ENCODE data around the gene PTP4A2.

DNA sequence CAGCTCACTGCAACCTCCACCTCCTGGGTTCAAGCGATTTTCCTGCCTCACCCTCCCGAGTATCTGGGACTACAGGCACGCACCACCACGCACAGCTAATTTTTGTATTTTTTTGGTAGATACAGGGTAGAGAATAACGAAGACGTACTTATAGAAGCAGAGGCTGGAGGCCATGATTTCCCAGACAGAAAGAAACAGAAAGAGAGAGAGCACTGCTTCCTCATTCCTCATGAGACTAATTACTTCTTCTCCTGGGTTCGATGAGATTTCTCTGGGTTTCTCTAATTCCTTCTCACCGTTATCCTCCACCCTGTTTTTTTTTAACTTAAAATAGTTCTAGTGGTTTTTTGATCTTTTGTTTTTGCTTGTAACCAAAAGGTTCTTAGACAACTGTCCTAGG is 23.4 kb upstream of the PTP4A2 start:
- TF ChIP-seq, protein P1, sequence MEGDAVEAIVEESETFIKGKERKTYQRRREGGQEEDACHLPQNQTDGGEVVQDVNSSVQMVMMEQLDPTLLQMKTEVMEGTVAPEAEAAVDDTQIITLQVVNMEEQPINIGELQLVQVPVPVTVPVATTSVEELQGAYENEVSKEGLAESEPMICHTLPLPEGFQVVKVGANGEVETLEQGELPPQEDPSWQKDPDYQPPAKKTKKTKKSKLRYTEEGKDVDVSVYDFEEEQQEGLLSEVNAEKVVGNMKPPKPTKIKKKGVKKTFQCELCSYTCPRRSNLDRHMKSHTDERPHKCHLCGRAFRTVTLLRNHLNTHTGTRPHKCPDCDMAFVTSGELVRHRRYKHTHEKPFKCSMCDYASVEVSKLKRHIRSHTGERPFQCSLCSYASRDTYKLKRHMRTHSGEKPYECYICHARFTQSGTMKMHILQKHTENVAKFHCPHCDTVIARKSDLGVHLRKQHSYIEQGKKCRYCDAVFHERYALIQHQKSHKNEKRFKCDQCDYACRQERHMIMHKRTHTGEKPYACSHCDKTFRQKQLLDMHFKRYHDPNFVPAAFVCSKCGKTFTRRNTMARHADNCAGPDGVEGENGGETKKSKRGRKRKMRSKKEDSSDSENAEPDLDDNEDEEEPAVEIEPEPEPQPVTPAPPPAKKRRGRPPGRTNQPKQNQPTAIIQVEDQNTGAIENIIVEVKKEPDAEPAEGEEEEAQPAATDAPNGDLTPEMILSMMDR (IDR thresholded peaks at IDR 0.05; ENCODE audit: poor library complexity), result no peak
- TF ChIP-seq EZH2 (IDR thresholded peaks at IDR 0.05; ENCODE audit: borderline replicate concordance), result no peak
- no peak for TF ChIP-seq EZH2phosphoT487 (IDR thresholded peaks at IDR 0.05; ENCODE audit: low read depth, severe bottlenecking, unreplicated experiment)
